ENCODE results near the gene PRLHR. TPM values are rescaled to one million over a fixed set of nuclear protein-coding genes. Genes with fewer than 3 reads are reported as not detected.

Gene PRLHR
- total and polyA plus RNA-seq, 10 of the 15 experiments (the other 5 are each of a cell fraction or from before 2014, with no cell fraction given): not detected

DNA sequence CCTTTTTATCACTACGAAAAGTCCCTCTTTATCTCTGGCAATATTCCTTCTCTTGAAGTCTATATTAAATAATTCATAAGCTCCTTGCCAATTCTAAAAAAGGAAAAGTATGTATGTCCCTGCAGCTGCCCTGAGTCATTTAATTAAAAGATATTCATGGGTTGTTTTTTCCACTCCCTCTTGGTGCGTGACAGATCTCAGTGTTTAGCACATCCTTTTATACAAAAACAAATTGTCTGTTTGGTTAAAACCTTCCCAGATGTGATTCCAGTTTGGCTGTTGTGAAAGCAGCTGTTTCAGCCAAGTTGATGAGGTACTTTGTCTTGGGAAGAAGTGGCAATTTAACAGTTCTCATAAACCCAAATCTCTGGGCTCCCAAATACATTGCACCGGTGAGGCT is 33.8 kb upstream of the PRLHR start:
- H3K4me1 ChIP-seq (ENCODE audit: control insufficient read depth, insufficient read depth, low read length): no peaks in the 10 kb centered on the region
- ChIA-PET POLR2A (no interaction called here), RAD21 (ENCODE audit: unreplicated experiment) (no interaction called here), SMC1A (ENCODE audit: uncharacterized antibody, unreplicated experiment) (interaction anchor here (0.7 kb wide), 1 partner anchor 60 kb away, joined by 3 read pairs; no protein-coding TSS in a partner anchor), CTCF (no interaction called here)
- in situ Hi-C loops (cut with MboI): no loop called here
- TF ChIP-seq ETV6 (conservative IDR thresholded peaks at IDR 0.05 in 1 of 2, IDR thresholded peaks at IDR 0.05 in 1 of 2; ENCODE audit: borderline replicate concordance in 1 of 2, low read depth in 1 of 2) (no peak), ZNF384 (IDR thresholded peaks at IDR 0.05; ENCODE audit: borderline replicate concordance, low read depth, low read length) (no peak), POLR2AphosphoS5 (IDR thresholded peaks at IDR 0.05; ENCODE audit: low read length) (no peak), FOXM1 (IDR thresholded peaks at IDR 0.05; ENCODE audit: low read depth, low read length) (no peak), NFYA (IDR thresholded peaks at IDR 0.05; ENCODE audit: borderline replicate concordance, low read depth, low read length) (no peak), RB1 (IDR thresholded peaks at IDR 0.05; ENCODE audit: borderline replicate concordance) (no peak), SREBF2 (IDR thresholded peaks at IDR 0.05; ENCODE audit: low read length) (no peak), ZNF622 (IDR thresholded peaks at IDR 0.05) (no peak)
- TF ChIP-seq, protein P1, sequence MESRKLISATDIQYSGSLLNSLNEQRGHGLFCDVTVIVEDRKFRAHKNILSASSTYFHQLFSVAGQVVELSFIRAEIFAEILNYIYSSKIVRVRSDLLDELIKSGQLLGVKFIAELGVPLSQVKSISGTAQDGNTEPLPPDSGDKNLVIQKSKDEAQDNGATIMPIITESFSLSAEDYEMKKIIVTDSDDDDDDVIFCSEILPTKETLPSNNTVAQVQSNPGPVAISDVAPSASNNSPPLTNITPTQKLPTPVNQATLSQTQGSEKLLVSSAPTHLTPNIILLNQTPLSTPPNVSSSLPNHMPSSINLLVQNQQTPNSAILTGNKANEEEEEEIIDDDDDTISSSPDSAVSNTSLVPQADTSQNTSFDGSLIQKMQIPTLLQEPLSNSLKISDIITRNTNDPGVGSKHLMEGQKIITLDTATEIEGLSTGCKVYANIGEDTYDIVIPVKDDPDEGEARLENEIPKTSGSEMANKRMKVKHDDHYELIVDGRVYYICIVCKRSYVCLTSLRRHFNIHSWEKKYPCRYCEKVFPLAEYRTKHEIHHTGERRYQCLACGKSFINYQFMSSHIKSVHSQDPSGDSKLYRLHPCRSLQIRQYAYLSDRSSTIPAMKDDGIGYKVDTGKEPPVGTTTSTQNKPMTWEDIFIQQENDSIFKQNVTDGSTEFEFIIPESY (IDR thresholded peaks at IDR 0.05): no peak
- TF ChIP-seq, protein P2, sequence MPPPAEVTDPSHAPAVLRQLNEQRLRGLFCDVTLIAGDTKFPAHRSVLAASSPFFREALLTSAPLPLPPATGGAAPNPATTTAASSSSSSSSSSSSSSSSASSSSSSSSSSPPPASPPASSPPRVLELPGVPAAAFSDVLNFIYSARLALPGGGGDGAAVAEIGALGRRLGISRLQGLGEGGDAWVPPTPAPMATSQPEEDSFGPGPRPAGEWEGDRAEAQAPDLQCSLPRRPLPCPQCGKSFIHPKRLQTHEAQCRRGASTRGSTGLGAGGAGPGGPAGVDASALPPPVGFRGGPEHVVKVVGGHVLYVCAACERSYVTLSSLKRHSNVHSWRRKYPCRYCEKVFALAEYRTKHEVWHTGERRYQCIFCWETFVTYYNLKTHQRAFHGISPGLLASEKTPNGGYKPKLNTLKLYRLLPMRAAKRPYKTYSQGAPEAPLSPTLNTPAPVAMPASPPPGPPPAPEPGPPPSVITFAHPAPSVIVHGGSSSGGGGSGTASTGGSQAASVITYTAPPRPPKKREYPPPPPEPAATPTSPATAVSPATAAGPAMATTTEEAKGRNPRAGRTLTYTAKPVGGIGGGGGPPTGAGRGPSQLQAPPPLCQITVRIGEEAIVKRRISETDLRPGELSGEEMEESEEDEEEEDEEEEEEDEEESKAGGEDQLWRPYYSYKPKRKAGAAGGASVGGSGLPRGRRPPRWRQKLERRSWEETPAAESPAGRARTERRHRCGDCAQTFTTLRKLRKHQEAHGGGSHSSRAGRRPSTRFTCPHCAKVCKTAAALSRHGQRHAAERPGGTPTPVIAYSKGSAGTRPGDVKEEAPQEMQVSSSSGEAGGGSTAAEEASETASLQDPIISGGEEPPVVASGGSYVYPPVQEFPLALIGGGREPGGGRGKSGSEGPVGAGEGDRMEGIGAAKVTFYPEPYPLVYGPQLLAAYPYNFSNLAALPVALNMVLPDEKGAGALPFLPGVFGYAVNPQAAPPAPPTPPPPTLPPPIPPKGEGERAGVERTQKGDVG (CRISPR knock-in tag; IDR thresholded peaks at IDR 0.05): no peak
- H3K9ac ChIP-seq (ENCODE audit: control insufficient read depth, insufficient read depth, low read length): no peak overlapping the region
- FAIRE-seq (no peak), DNase-seq (ENCODE audit: low read depth, low spot score) (no peak), ATAC-seq (no peak)
- H3K4me3 ChIP-seq: no peak overlapping the region
- H3K36me3 ChIP-seq (ENCODE audit: control insufficient read depth in 2 of 2, insufficient read depth in 2 of 2, low read length in 1 of 2): no peaks in the 10 kb centered on the region
- H3K79me2 ChIP-seq (ENCODE audit: control insufficient read depth, insufficient read depth, low read length): no peaks in the 10 kb centered on the region
- H2AFZ ChIP-seq (ENCODE audit: control insufficient read depth, low read depth, low read length): no peak overlapping the region
- WGBS (ENCODE audit: insufficient coverage, insufficient replicate concordance, low lambda C conversion rate, missing lambda C conversion rate): 13% methylated on average over 3 of the region's 3 CpGs
- BruUV-seq (replicated peaks): no TSS peak
- no peak overlapping the region for H3K27ac ChIP-seq (ENCODE audit: control insufficient read depth, insufficient read depth)
- H3K9me3 ChIP-seq (replicated peaks; ENCODE audit: control insufficient read depth, insufficient read depth, low read length): no peaks in the 10 kb centered on the region
- H4K20me1 ChIP-seq (ENCODE audit: control insufficient read depth, insufficient read depth): no peaks in the 10 kb centered on the region; the same call in 1 of the 2 replicates
- H3K4me2 ChIP-seq (ENCODE audit: control insufficient read depth, insufficient read depth): no peak overlapping the region
- intact Hi-C loops (cut with micrococcal nuclease; ENCODE audit: unreplicated experiment): no loop called here
- H3K27me3 ChIP-seq (replicated peaks in 1 of 2; ENCODE audit: control insufficient read depth in 2 of 2, insufficient read depth in 2 of 2, low read length in 1 of 2): no peaks in the 10 kb centered on the region; a peak in 2 of 4 replicates
